22Rv1 (cell line): ENCODE results near the gene GSTM1.

ENCODE experiments used
- CTCF ChIP-seq: fragments of 450-650 bp; IDR thresholded peaks from 2 replicates; pipeline ENCODE4 v1.5.1; 2017; ENCODE audit warnings: mild to moderate bottlenecking
- ZFX ChIP-seq: fragments of 450-650 bp; IDR thresholded peaks from 2 replicates; pipeline ENCODE4 v1.6.1; 2017; ENCODE audit warnings: antibody characterized with exemption, borderline replicate concordance

- no peak for TF ChIP-seq CTCF
- TF ChIP-seq ZFX = no peak
Measured at GRCh38 chr1:109689844-109690405, 2.3 kb downstream of the GSTM1 start.
